Uterus (tissue), 2 donors: ENCODE data around the gene PWP1.
"Not testable (repeated sequence)": the region's sequence is repeated elsewhere in the genome, so short reads cannot be mapped to it uniquely, and the experiment has no call there.

Source experiments
- CTCF ChIP-seq, 4 experiments: fragments of 200-600 bp in 2 of 4; fragments of 450-650 bp in 2 of 4; sonication (generic) in 2 of 4; IDR thresholded peaks; one replicate each; pipeline ENCODE4 v1.5.1; 2016 to 2019; ENCODE audit warnings: antibody characterized with exemption in 4 of 4, mild to moderate bottlenecking in 2 of 4, moderate library complexity in 1 of 4
- POLR2A ChIP-seq, 2 donors: fragments of 450-650 bp; IDR thresholded peaks; one replicate each; pipeline ENCODE4 v1.6.1; 2016; ENCODE audit warnings: antibody characterized with exemption in 2 of 2, mild to moderate bottlenecking in 1 of 2, moderate library complexity in 1 of 2

- TF ChIP-seq CTCF, POLR2A (IDR thresholded peaks at IDR 0.05): not testable (repeated sequence)
These were observed 41.7 kb downstream of the PWP1 start for GRCh38 chr12:107727327-107727726.
